ENCODE measurements around the gene FRMD5.

DNA sequence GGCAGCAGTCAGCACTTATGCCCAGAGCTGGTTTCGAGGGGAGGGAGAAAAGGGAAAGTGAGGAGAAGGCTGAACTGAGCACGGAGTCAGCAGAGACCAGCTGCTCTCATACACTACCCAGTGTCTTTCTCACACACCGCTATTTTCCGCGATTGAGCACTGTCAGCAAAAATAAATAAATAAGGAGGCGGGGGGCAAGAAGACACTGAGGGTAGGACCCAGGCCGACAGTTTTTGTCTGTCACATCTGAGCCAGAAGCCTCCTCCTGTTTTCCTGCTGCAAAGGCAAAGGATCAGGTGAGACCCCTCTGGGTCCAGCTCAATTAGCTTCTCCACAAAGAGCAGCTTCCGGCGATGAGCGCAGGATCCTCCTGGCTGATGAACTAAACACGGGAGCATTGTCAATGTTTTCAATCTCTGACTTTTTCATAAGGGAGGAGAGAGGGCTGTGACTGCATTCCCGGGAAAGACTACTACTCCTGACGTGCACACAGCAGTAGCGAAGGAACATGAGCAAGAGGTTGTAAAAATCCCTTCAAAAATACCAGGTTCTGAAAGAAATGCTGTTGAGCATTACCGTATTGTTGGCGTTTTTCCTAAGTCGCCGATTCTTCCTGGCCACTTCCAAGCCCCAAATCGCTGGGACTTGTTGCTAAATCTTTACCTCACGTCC is 1.3 kb downstream of the FRMD5 start:
- TF ChIP-seq, protein P1, sequence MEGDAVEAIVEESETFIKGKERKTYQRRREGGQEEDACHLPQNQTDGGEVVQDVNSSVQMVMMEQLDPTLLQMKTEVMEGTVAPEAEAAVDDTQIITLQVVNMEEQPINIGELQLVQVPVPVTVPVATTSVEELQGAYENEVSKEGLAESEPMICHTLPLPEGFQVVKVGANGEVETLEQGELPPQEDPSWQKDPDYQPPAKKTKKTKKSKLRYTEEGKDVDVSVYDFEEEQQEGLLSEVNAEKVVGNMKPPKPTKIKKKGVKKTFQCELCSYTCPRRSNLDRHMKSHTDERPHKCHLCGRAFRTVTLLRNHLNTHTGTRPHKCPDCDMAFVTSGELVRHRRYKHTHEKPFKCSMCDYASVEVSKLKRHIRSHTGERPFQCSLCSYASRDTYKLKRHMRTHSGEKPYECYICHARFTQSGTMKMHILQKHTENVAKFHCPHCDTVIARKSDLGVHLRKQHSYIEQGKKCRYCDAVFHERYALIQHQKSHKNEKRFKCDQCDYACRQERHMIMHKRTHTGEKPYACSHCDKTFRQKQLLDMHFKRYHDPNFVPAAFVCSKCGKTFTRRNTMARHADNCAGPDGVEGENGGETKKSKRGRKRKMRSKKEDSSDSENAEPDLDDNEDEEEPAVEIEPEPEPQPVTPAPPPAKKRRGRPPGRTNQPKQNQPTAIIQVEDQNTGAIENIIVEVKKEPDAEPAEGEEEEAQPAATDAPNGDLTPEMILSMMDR (IDR thresholded peaks at IDR 0.05): no peak
- TF ChIP-seq POLR2A (IDR thresholded peaks at IDR 0.05): no peak
